ENCODE results near the gene OR2J3.
"Not testable (repeated sequence)": the region's sequence is repeated elsewhere in the genome, so short reads cannot be mapped to it uniquely, and the experiment has no call there.

The OR2J3 gene

GRCh38 chr6:29114964-29115363 is 7.1 kb downstream of the OR2J3 start:
- H3K27ac ChIP-seq (ENCODE audit: low read depth, low read length); H3K27me3 ChIP-seq (ENCODE audit: control insufficient read depth in 5 of 5, insufficient read depth in 4 of 5, low read length in 5 of 5); H3K4me1 ChIP-seq (ENCODE audit: control insufficient read depth in 5 of 5, insufficient read depth in 5 of 5, low read length in 5 of 5); H3K4me3 ChIP-seq (ENCODE audit: low read depth in 1 of 5, low read length in 5 of 5); H3K36me3 ChIP-seq (ENCODE audit: control insufficient read depth in 5 of 5, insufficient read depth in 5 of 5, low read length in 5 of 5); H3K9ac ChIP-seq (ENCODE audit: low read length in 5 of 5); H3K9me3 ChIP-seq (ENCODE audit: control insufficient read depth in 5 of 5, low read length in 5 of 5): not testable (repeated sequence)

- no peaks in the 10 kb centered on the region for H3K36me3 ChIP-seq (ENCODE audit: control insufficient read depth in 5 of 5, insufficient read depth in 5 of 5, low read length in 5 of 5)
- peaks cover 0 to 7% (median 0%) of the 10 kb centered on the region in 5 donors for H3K27me3 ChIP-seq (ENCODE audit: control insufficient read depth in 5 of 5, insufficient read depth in 4 of 5, low read length in 5 of 5)
- no peak overlapping the region for H3K27ac ChIP-seq (ENCODE audit: low read depth, low read length)
- no peak overlapping the region for H3K9ac ChIP-seq (ENCODE audit: low read length in 5 of 5)
- no peaks in the 10 kb centered on the region for H3K4me1 ChIP-seq (ENCODE audit: control insufficient read depth in 5 of 5, insufficient read depth in 5 of 5, low read length in 5 of 5)
- H3K4me3 ChIP-seq (ENCODE audit: low read depth in 1 of 5, low read length in 5 of 5) = no peak overlapping the region
- H3K9me3 ChIP-seq (ENCODE audit: control insufficient read depth in 5 of 5, low read length in 5 of 5) = no peaks in the 10 kb centered on the region
These were observed 21.6 kb downstream of the OR2J3 start for GRCh38 chr6:29129326-29130012.

GRCh38 chr6:29130644-29131043 is 22.8 kb downstream of the OR2J3 start:
- Histone ChIP-seq H3K36me3 (ENCODE audit: control insufficient read depth in 5 of 5, insufficient read depth in 5 of 5, low read length in 5 of 5) (no peaks in the 10 kb centered on the region), H3K9ac (ENCODE audit: low read length in 5 of 5) (no peak overlapping the region), H3K9me3 (ENCODE audit: control insufficient read depth in 5 of 5, low read length in 5 of 5) (no peaks in the 10 kb centered on the region), H3K4me1 (ENCODE audit: control insufficient read depth in 5 of 5, insufficient read depth in 5 of 5, low read length in 5 of 5) (no peaks in the 10 kb centered on the region), H3K27me3 (ENCODE audit: control insufficient read depth in 5 of 5, insufficient read depth in 4 of 5, low read length in 5 of 5) (peaks cover 0 to 7% (median 0%) of the 10 kb centered on the region in 5 donors), H3K27ac (ENCODE audit: low read depth, low read length) (no peak overlapping the region), H3K4me3 (ENCODE audit: low read depth in 1 of 5, low read length in 5 of 5) (no peak overlapping the region)

- Histone ChIP-seq H3K27ac (ENCODE audit: low read depth, low read length) (no peak overlapping the region), H3K9ac (ENCODE audit: low read length in 5 of 5) (no peak overlapping the region), H3K36me3 (ENCODE audit: control insufficient read depth in 5 of 5, insufficient read depth in 5 of 5, low read length in 5 of 5) (no peaks in the 10 kb centered on the region), H3K4me3 (ENCODE audit: low read depth in 1 of 5, low read length in 5 of 5) (no peak overlapping the region), H3K27me3 (ENCODE audit: control insufficient read depth in 5 of 5, insufficient read depth in 4 of 5, low read length in 5 of 5) (peaks cover 0 to 7% (median 0%) of the 10 kb centered on the region in 5 donors), H3K4me1 (ENCODE audit: control insufficient read depth in 5 of 5, insufficient read depth in 5 of 5, low read length in 5 of 5) (no peaks in the 10 kb centered on the region), H3K9me3 (ENCODE audit: control insufficient read depth in 5 of 5, low read length in 5 of 5) (no peaks in the 10 kb centered on the region)
These were observed 23.8 kb downstream of the OR2J3 start for GRCh38 chr6:29131691-29132090.

GRCh38 chr6:29137724-29138123 is 29.9 kb downstream of the OR2J3 start:
- Histone ChIP-seq H3K9ac (ENCODE audit: low read length in 5 of 5) (no peak overlapping the region), H3K4me3 (ENCODE audit: low read depth in 1 of 5, low read length in 5 of 5) (no peak overlapping the region), H3K4me1 (ENCODE audit: control insufficient read depth in 5 of 5, insufficient read depth in 5 of 5, low read length in 5 of 5) (no peaks in the 10 kb centered on the region), H3K36me3 (ENCODE audit: control insufficient read depth in 5 of 5, insufficient read depth in 5 of 5, low read length in 5 of 5) (no peaks in the 10 kb centered on the region), H3K9me3 (ENCODE audit: control insufficient read depth in 5 of 5, low read length in 5 of 5) (peaks cover 0 to 2% (median 0%) of the 10 kb centered on the region in 5 donors), H3K27ac (ENCODE audit: low read depth, low read length) (no peak overlapping the region), H3K27me3 (ENCODE audit: control insufficient read depth in 5 of 5, insufficient read depth in 4 of 5, low read length in 5 of 5) (no peaks in the 10 kb centered on the region)

- Histone ChIP-seq H3K36me3 (ENCODE audit: control insufficient read depth in 5 of 5, insufficient read depth in 5 of 5, low read length in 5 of 5) (no peaks in the 10 kb centered on the region), H3K4me3 (ENCODE audit: low read depth in 1 of 5, low read length in 5 of 5) (no peak overlapping the region), H3K27ac (ENCODE audit: low read depth, low read length) (no peak overlapping the region)
These were observed 33.7 kb downstream of the OR2J3 start for GRCh38 chr6:29141606-29142005.

GRCh38 chr6:29142309-29142708 is 34.5 kb downstream of the OR2J3 start:
- Histone ChIP-seq H3K9ac (ENCODE audit: low read length in 5 of 5) (no peak overlapping the region), H3K4me3 (ENCODE audit: low read depth in 1 of 5, low read length in 5 of 5) (no peak overlapping the region), H3K9me3 (ENCODE audit: control insufficient read depth in 5 of 5, low read length in 5 of 5) (peaks cover 0 to 15% (median 8%) of the 10 kb centered on the region in 5 donors), H3K4me1 (ENCODE audit: control insufficient read depth in 5 of 5, insufficient read depth in 5 of 5, low read length in 5 of 5) (no peaks in the 10 kb centered on the region), H3K27me3 (ENCODE audit: control insufficient read depth in 5 of 5, insufficient read depth in 4 of 5, low read length in 5 of 5) (no peaks in the 10 kb centered on the region), H3K36me3 (ENCODE audit: control insufficient read depth in 5 of 5, insufficient read depth in 5 of 5, low read length in 5 of 5) (no peaks in the 10 kb centered on the region), H3K27ac (ENCODE audit: low read depth, low read length) (no peak overlapping the region)

More at GRCh38 chr6:29141606-29142005, 33.7 kb downstream of the OR2J3 start:
- Histone ChIP-seq H3K9me3 (ENCODE audit: control insufficient read depth in 5 of 5, low read length in 5 of 5) (peaks cover 0 to 15% (median 8%) of the 10 kb centered on the region in 5 donors), H3K4me1 (ENCODE audit: control insufficient read depth in 5 of 5, insufficient read depth in 5 of 5, low read length in 5 of 5) (no peaks in the 10 kb centered on the region), H3K27me3 (ENCODE audit: control insufficient read depth in 5 of 5, insufficient read depth in 4 of 5, low read length in 5 of 5) (no peaks in the 10 kb centered on the region), H3K9ac (ENCODE audit: low read length in 5 of 5) (no peak overlapping the region)

GRCh38 chr6:29146179-29146578 is 38.3 kb downstream of the OR2J3 start:
- H3K36me3 ChIP-seq (ENCODE audit: control insufficient read depth in 5 of 5, insufficient read depth in 5 of 5, low read length in 5 of 5) = no peaks in the 10 kb centered on the region
- H3K27ac ChIP-seq (ENCODE audit: low read depth, low read length) = no peak overlapping the region
- no peak overlapping the region for H3K9ac ChIP-seq (ENCODE audit: low read length in 5 of 5)
- no peaks in the 10 kb centered on the region for H3K27me3 ChIP-seq (ENCODE audit: control insufficient read depth in 5 of 5, insufficient read depth in 4 of 5, low read length in 5 of 5)
- no peak overlapping the region for H3K4me3 ChIP-seq (ENCODE audit: low read depth in 1 of 5, low read length in 5 of 5)
- H3K4me1 ChIP-seq (ENCODE audit: control insufficient read depth in 5 of 5, insufficient read depth in 5 of 5, low read length in 5 of 5) = no peaks in the 10 kb centered on the region
- peaks cover 0 to 15% (median 8%) of the 10 kb centered on the region in 5 donors for H3K9me3 ChIP-seq (ENCODE audit: control insufficient read depth in 5 of 5, low read length in 5 of 5)

- no peaks in the 10 kb centered on the region for H3K27me3 ChIP-seq (ENCODE audit: control insufficient read depth in 5 of 5, insufficient read depth in 4 of 5, low read length in 5 of 5)
- H3K9me3 ChIP-seq (ENCODE audit: control insufficient read depth in 5 of 5, low read length in 5 of 5) = peaks cover 0 to 15% (median 8%) of the 10 kb centered on the region in 5 donors
- no peaks in the 10 kb centered on the region for H3K4me1 ChIP-seq (ENCODE audit: control insufficient read depth in 5 of 5, insufficient read depth in 5 of 5, low read length in 5 of 5)
- H3K36me3 ChIP-seq (ENCODE audit: control insufficient read depth in 5 of 5, insufficient read depth in 5 of 5, low read length in 5 of 5) = no peaks in the 10 kb centered on the region
- no peak overlapping the region for H3K9ac ChIP-seq (ENCODE audit: low read length in 5 of 5)
- no peak overlapping the region for H3K27ac ChIP-seq (ENCODE audit: low read depth, low read length)
- no peak overlapping the region for H3K4me3 ChIP-seq (ENCODE audit: low read depth in 1 of 5, low read length in 5 of 5)
These were observed 39.2 kb downstream of the OR2J3 start for GRCh38 chr6:29147074-29147473.

- H3K4me1 ChIP-seq (ENCODE audit: control insufficient read depth in 5 of 5, insufficient read depth in 5 of 5, low read length in 5 of 5) = not testable (repeated sequence)
These were observed 41.6 kb downstream of the OR2J3 start for GRCh38 chr6:29149444-29149843.

More at GRCh38 chr6:29149444-29149843, 41.6 kb downstream of the OR2J3 start:
- not testable (repeated sequence) for H3K36me3 ChIP-seq (ENCODE audit: control insufficient read depth in 5 of 5, insufficient read depth in 5 of 5, low read length in 5 of 5); H3K27ac ChIP-seq (ENCODE audit: low read depth, low read length); H3K9me3 ChIP-seq (ENCODE audit: control insufficient read depth in 5 of 5, low read length in 5 of 5); H3K4me3 ChIP-seq (ENCODE audit: low read depth in 1 of 5, low read length in 5 of 5); H3K9ac ChIP-seq (ENCODE audit: low read length in 5 of 5); H3K27me3 ChIP-seq (ENCODE audit: control insufficient read depth in 5 of 5, insufficient read depth in 4 of 5, low read length in 5 of 5)
